Measurements from ENCODE around the gene GLYR1.

- TF ChIP-seq CTCF (IDR thresholded peaks at IDR 0.05) = no peak
- no peak for TF ChIP-seq POLR2A (IDR thresholded peaks at IDR 0.05)
Measured at GRCh38 chr16:4769306-4769638, 77.8 kb downstream of the GLYR1 start.

All from vagina (tissue), 2 donors.